Fibroblast of upper back skin (primary cell): ENCODE data around the gene ADIPOR2.

ENCODE experiments used
- DNase-seq: peaks from one replicate; pipeline ENCODE4 v3.0.0-alpha.2; 2013

Gene ADIPOR2

GRCh38 chr12:1777798-1778197 is 86.9 kb downstream of the ADIPOR2 start:
- peak; percentile 78 for DNase-seq

GRCh38 chr12:1778911-1779310 is 88.0 kb downstream of the ADIPOR2 start:
- DNase-seq = no peak

- peak; percentile 72 for DNase-seq
These were observed 88.9 kb downstream of the ADIPOR2 start for GRCh38 chr12:1779783-1780182.

- no peak for DNase-seq
These were observed 90.9 kb downstream of the ADIPOR2 start for GRCh38 chr12:1781772-1782171.

- no peak for DNase-seq
These were observed 91.3 kb downstream of the ADIPOR2 start for GRCh38 chr12:1782215-1782614.

- no peak for DNase-seq
These were observed 96.8 kb downstream of the ADIPOR2 start for GRCh38 chr12:1787714-1788113.

GRCh38 chr12:1790444-1790843 is 99.6 kb downstream of the ADIPOR2 start:
- DNase-seq = no peak

- DNase-seq = peak; percentile 61
These were observed 100.4 kb downstream of the ADIPOR2 start for GRCh38 chr12:1791104-1791841.

- DNase-seq = no peak
These were observed 101.5 kb downstream of the ADIPOR2 start for GRCh38 chr12:1792406-1792805.

GRCh38 chr12:1793426-1794210 is 102.7 kb downstream of the ADIPOR2 start:
- no peak for DNase-seq

GRCh38 chr12:1794440-1795090 is 103.7 kb downstream of the ADIPOR2 start:
- no peak for DNase-seq

GRCh38 chr12:1795221-1795784 is 104.4 kb downstream of the ADIPOR2 start:
- no peak for DNase-seq

GRCh38 chr12:1795785-1796514 is 105.1 kb downstream of the ADIPOR2 start:
- peak; percentile 89 for DNase-seq

- no peak for DNase-seq
These were observed 105.7 kb downstream of the ADIPOR2 start for GRCh38 chr12:1796515-1797010.

- DNase-seq = no peak
These were observed 106.4 kb downstream of the ADIPOR2 start for GRCh38 chr12:1797011-1797901.

- no peak for DNase-seq
These were observed 107.2 kb downstream of the ADIPOR2 start for GRCh38 chr12:1797991-1798640.

- no peak for DNase-seq
These were observed 107.8 kb downstream of the ADIPOR2 start for GRCh38 chr12:1798641-1799020.

GRCh38 chr12:1799051-1799881 is 108.4 kb downstream of the ADIPOR2 start:
- DNase-seq = no peak

- no peak for DNase-seq
These were observed 109.1 kb downstream of the ADIPOR2 start for GRCh38 chr12:1799882-1800400.
